Colonic mucosa (tissue), 4 donors: Measurements from ENCODE around the gene FCRL4. TPM values are rescaled to one million over a fixed set of nuclear protein-coding genes. Genes with fewer than 3 reads are reported as not detected.

Source experiments
- DNase-seq: peaks from one replicate; pipeline ENCODE4 v3.0.0-alpha.2; 2020
- H3K27ac ChIP-seq: fragments of 200-600 bp; one replicate; pipeline ENCODE4 v1.8.0; 2021
- H3K27me3 ChIP-seq: fragments of 200-600 bp; one replicate; pipeline ENCODE4 v1.8.0; 2021
- H3K36me3 ChIP-seq: fragments of 200-600 bp; one replicate; pipeline ENCODE4 v1.8.0; 2021
- H3K4me1 ChIP-seq: fragments of 200-600 bp; one replicate; pipeline ENCODE4 v1.8.0; 2021; ENCODE audit warnings: mild to moderate bottlenecking
- H3K4me3 ChIP-seq: fragments of 200-600 bp; one replicate; pipeline ENCODE4 v1.8.0; 2021
- H3K9ac ChIP-seq, 2 donors: one replicate each; pipeline ENCODE4 v1.7.0; 2013; ENCODE audit warnings: control low read depth in 2 of 2, low read depth in 2 of 2, low read length in 2 of 2
- H3K9me3 ChIP-seq: fragments of 200-600 bp; one replicate; pipeline ENCODE4 v1.8.0; 2021
- intact Hi-C: fragments of 100-400 bp; cut with DNase I; formaldehyde crosslinking; loops from one replicate; pipeline ENCODE4 v1.14.1; 2022
- total RNA-seq, 2 donors: library from RNA; stranded (reverse); fragmentation: NEBNext Ultra II Directional in 1 of 2; extraction: Animal tissue kit (Norgen Biotek cat#: 25700) in 1 of 2; gene quantifications; one replicate each; pipeline ENCODE4 v1.2.1, GENCODE V29; 2021
- TF ChIP-seq, protein P1 (sequence below): fragments of 200-600 bp; IDR thresholded peaks from one replicate; pipeline ENCODE4 v1.8.0; 2022; ENCODE audit warnings: antibody characterized with exemption, mild to moderate bottlenecking
- donor health status: healthy.
- donor health status: DM: no; HTN: no; CAD: no.
- donor health status: DM: no; HTN: no; CAD: no.

FCRL4 gene
- total RNA-seq = not detected

DNA sequence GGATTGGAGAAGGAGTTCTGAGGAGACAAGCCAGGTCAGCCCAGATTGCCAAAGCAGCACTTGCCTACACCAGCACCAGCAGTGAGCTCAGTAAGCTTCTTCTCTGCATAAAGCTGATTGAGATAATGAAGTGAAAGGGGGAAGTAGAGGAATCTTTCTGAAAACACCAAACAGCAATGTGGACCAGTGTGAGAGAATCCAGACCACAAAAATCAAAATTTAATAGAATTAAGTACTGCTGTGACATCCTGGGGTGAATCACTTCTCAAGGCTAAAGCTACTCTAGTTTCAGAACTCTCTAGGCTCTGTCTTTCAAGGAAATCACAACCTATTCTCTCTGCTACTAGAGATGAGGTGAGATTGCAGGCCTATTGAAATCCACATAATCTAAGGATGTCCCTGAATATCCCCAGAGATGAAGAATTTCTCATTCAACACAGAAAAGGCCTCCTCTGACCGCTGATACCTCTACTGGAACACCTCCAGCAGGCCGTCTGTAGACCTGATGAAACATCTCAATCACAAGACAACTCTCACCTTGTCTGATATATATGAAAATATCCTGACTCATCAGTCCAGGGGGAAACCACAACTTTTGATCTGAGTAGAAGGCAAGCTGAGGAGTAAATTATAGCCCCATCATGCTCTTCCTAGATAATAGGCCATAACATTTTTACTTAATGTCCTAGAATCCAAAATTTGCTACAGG is at the start of gene FCRL4:
TSS of gene FCRL4 (minus strand) at position 127 of the 709 bp plus-strand sequence. CDS start 141 bp downstream, outside the sequence.
- H3K36me3 ChIP-seq = no peaks in the 10 kb centered on the region
- intact Hi-C loops = no loop called here
- TF ChIP-seq, protein P1, sequence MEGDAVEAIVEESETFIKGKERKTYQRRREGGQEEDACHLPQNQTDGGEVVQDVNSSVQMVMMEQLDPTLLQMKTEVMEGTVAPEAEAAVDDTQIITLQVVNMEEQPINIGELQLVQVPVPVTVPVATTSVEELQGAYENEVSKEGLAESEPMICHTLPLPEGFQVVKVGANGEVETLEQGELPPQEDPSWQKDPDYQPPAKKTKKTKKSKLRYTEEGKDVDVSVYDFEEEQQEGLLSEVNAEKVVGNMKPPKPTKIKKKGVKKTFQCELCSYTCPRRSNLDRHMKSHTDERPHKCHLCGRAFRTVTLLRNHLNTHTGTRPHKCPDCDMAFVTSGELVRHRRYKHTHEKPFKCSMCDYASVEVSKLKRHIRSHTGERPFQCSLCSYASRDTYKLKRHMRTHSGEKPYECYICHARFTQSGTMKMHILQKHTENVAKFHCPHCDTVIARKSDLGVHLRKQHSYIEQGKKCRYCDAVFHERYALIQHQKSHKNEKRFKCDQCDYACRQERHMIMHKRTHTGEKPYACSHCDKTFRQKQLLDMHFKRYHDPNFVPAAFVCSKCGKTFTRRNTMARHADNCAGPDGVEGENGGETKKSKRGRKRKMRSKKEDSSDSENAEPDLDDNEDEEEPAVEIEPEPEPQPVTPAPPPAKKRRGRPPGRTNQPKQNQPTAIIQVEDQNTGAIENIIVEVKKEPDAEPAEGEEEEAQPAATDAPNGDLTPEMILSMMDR = no peak

DNA sequence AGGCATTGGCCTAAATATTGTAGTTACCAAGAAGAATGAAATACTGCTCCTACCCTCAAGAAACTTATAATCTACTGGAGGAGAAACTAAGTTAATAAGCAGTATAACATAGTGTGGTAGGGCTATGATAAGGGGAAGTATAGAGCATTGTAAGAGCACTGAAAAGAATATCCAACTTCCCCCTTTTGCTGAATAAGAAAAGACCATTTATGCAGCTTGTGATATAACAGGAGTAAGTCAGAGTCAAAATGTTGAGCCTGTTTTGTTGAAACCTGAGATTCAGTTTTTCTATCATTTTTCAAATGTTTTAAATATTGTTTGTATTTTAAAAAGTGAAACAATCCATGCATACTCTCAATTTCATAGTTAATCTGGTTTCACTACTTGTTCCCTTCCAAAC is 48.3 kb upstream of the FCRL4 start:
- Histone ChIP-seq H3K27me3 (no peaks in the 10 kb centered on the region), H3K27ac (no peak overlapping the region), H3K36me3 (no peaks in the 10 kb centered on the region), H3K4me3 (no peak overlapping the region), H3K4me1 (no peaks in the 10 kb centered on the region), H3K9ac (no peak overlapping the region), H3K9me3 (no peaks in the 10 kb centered on the region)
- intact Hi-C loops = no loop called here
- TF ChIP-seq, protein P1 = no peak
- no peak for DNase-seq

More for the DNA sequence above, at the start of gene FCRL4:
- DNase-seq = no peak
- no peak within 1 kb of the TSS for H3K9ac ChIP-seq
- H3K27ac ChIP-seq = no peak within 1 kb of the TSS
- no peaks in the 10 kb centered on the region for H3K4me1 ChIP-seq
- H3K27me3 ChIP-seq = no peaks in the 10 kb centered on the region
- no peaks in the 10 kb centered on the region for H3K9me3 ChIP-seq
- H3K4me3 ChIP-seq = no peak within 1 kb of the TSS

DNA sequence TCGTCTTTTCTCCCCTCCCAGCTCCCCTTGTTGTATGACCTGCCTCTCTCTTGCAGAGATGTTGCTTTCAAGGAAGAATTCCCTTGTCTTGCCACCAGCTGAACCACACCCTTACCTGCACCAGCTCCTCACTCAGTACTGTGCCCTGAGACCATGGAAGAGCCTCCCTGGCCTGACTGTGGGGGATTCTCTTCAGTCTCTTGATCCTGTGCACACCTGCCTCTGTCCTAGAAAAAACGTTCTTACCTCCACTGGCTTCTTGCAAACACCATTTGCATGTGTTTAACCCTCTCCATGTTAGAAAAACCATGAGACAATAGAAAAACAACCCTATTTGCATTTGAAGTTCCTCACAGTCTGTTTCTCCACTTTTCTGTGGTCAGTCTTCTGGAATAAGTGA is 43.3 kb upstream of the FCRL4 start:
- intact Hi-C loops = no loop called here
- Histone ChIP-seq H3K9me3 (no peaks in the 10 kb centered on the region), H3K9ac (no peak overlapping the region), H3K36me3 (no peaks in the 10 kb centered on the region), H3K4me1 (no peaks in the 10 kb centered on the region), H3K27ac (no peak overlapping the region), H3K4me3 (no peak overlapping the region), H3K27me3 (no peaks in the 10 kb centered on the region)
- TF ChIP-seq, protein P1 = no peak
- no peak for DNase-seq

DNA sequence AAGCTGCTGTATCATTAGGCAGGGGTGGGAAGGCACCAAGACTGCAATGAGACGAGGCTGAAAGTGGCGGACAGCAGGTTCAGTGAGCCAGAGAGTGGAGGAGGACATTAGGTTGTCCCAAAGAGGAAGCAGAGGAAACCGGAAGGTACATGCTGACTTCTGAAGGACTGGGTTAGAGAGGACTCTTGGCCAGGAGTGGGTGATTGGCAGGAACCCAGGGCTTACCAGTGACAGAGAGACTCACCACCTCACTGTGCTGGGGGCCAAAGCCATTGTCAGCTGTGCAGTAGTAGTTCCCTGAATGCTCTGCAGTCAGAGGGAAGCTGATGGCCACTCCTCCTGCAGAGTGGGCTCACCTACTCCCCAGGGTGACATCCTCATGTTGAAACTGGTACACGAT is 41.9 kb upstream of the FCRL4 start:
- no peak overlapping the region for H3K9ac ChIP-seq
- no peaks in the 10 kb centered on the region for H3K36me3 ChIP-seq
- no peaks in the 10 kb centered on the region for H3K27me3 ChIP-seq
- H3K27ac ChIP-seq = no peak overlapping the region
- intact Hi-C loops = no loop called here
- TF ChIP-seq, protein P1 = no peak
- no peaks in the 10 kb centered on the region for H3K4me1 ChIP-seq
- no peak overlapping the region for H3K4me3 ChIP-seq
- H3K9me3 ChIP-seq = no peaks in the 10 kb centered on the region
- no peak for DNase-seq

DNA sequence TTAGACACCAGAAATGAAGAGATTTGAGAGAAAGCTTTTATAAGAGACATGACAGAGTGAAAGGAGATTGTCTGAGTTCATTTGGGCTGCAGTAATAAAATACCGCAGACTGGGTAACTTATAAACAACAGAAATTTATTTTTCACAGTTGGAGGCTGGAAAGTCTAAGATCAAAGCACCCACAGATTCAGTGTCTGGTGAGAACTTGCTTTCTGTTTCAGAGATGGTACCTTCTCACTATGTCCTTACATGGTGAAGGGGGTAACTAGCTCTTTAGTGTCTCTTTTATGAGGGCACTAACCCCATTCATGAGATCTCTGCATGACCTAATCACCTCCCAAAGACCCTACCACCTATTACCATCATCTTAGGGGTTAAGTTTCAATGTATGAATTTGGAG is 30.9 kb upstream of the FCRL4 start:
- no peak overlapping the region for H3K27ac ChIP-seq
- intact Hi-C loops = no loop called here
- no peaks in the 10 kb centered on the region for H3K36me3 ChIP-seq
- no peak for DNase-seq
- H3K9me3 ChIP-seq = no peaks in the 10 kb centered on the region
- no peaks in the 10 kb centered on the region for H3K27me3 ChIP-seq
- TF ChIP-seq, protein P1 = no peak
- no peak overlapping the region for H3K9ac ChIP-seq
- no peaks in the 10 kb centered on the region for H3K4me1 ChIP-seq
- no peak overlapping the region for H3K4me3 ChIP-seq
